Subcutaneous abdominal adipose tissue (tissue), 5 donors: ENCODE results near the gene PIK3R4.
A peak's percentile ranks its signal among the peaks of the same experiment; 100 is the strongest.

ENCODE experiments used
- H3K27ac ChIP-seq: one replicate; pipeline ENCODE4 v1.7.0; 2013; ENCODE audit warnings: low read depth, mild to moderate bottlenecking, inconsistent platforms, low read length, moderate library complexity
- H3K27me3 ChIP-seq, 5 donors: one replicate each; pipeline ENCODE4 v1.7.0; 2013; ENCODE audit warnings: low read length in 5 of 5, inconsistent platforms in 1 of 5; ENCODE audit not compliant: control insufficient read depth in 5 of 5, insufficient read depth in 4 of 5
- H3K36me3 ChIP-seq, 5 donors: one replicate each; pipeline ENCODE4 v1.7.0; 2013; ENCODE audit warnings: low read length in 5 of 5; ENCODE audit not compliant: control insufficient read depth in 5 of 5, insufficient read depth in 5 of 5
- H3K4me1 ChIP-seq, 5 donors: one replicate each; pipeline ENCODE4 v1.7.0; 2013; ENCODE audit warnings: low read length in 5 of 5, mild to moderate bottlenecking in 3 of 5, moderate library complexity in 1 of 5; ENCODE audit not compliant: control insufficient read depth in 5 of 5, insufficient read depth in 5 of 5
- H3K4me3 ChIP-seq, 5 donors: one replicate each; pipeline ENCODE4 v1.7.0; 2013; ENCODE audit warnings: low read length in 5 of 5, low read depth in 1 of 5
- H3K9ac ChIP-seq, 5 donors: one replicate each; pipeline ENCODE4 v1.7.0; 2013; ENCODE audit warnings: low read length in 5 of 5, mild to moderate bottlenecking in 4 of 5, moderate library complexity in 3 of 5
- H3K9me3 ChIP-seq, 5 donors: one replicate each; pipeline ENCODE4 v1.7.0; 2013; ENCODE audit warnings: low read length in 5 of 5; ENCODE audit not compliant: control insufficient read depth in 5 of 5
- donor health status: healthy.
- donor health status: healthy.
- donor health status: healthy.
- donor health status: healthy.
- donor health status: healthy.

Gene PIK3R4

GRCh38 chr3:130746246-130747039 lies at the start of gene PIK3R4:
TSS of gene PIK3R4 (minus strand) at chr3:130746829. CDS start at chr3:130745218, 1,611 bp downstream.
- no peaks in the 10 kb centered on the region for H3K27me3 ChIP-seq
- H3K27ac ChIP-seq, result peak within 1 kb of the TSS; percentile 92
- H3K4me1 ChIP-seq, result peaks cover 3 to 58% (median 47%) of the 10 kb centered on the region in 5 donors
- peak within 1 kb of the TSS; percentile 80 to 93 (median 90) for H3K4me3 ChIP-seq
- peaks cover 1 to 10% (median 10%) of the 10 kb centered on the region in 5 donors for H3K36me3 ChIP-seq
- peak within 1 kb of the TSS; percentile 88 to 96 (median 91) for H3K9ac ChIP-seq
- H3K9me3 ChIP-seq, result no peaks in the 10 kb centered on the region

DNA sequence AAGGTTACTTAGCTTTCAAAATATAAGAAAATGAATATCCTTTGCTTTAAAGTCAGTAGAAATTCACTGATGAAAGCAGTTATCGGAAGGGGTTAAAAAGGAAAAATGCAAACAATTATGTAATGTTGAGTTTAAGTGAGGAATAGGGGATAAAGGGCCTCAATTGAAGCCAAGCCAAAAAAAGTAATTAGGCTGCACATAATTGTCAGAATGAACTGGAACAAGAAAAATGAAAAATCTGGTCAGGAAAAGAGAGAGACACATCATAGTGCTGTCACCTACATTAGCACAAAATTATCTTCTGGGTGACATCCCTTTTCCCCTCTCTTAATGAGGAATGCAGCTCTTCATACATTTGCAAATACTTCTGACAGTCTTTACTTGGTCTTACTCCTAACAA lies 48.8 kb upstream of the PIK3R4 start:
- Histone ChIP-seq H3K27ac (no peak overlapping the region), H3K4me3 (no peak overlapping the region), H3K27me3 (no peaks in the 10 kb centered on the region), H3K36me3 (no peaks in the 10 kb centered on the region), H3K4me1 (no peaks in the 10 kb centered on the region), H3K9me3 (no peaks in the 10 kb centered on the region), H3K9ac (no peak overlapping the region)

GRCh38 chr3:130792246-130792645 lies 45.6 kb upstream of the PIK3R4 start:
- Histone ChIP-seq H3K36me3 (no peaks in the 10 kb centered on the region), H3K9me3 (no peaks in the 10 kb centered on the region), H3K9ac (no peak overlapping the region), H3K27ac (no peak overlapping the region), H3K27me3 (peaks cover 0 to 4% (median 0%) of the 10 kb centered on the region in 5 donors), H3K4me1 (no peaks in the 10 kb centered on the region), H3K4me3 (no peak overlapping the region)

DNA sequence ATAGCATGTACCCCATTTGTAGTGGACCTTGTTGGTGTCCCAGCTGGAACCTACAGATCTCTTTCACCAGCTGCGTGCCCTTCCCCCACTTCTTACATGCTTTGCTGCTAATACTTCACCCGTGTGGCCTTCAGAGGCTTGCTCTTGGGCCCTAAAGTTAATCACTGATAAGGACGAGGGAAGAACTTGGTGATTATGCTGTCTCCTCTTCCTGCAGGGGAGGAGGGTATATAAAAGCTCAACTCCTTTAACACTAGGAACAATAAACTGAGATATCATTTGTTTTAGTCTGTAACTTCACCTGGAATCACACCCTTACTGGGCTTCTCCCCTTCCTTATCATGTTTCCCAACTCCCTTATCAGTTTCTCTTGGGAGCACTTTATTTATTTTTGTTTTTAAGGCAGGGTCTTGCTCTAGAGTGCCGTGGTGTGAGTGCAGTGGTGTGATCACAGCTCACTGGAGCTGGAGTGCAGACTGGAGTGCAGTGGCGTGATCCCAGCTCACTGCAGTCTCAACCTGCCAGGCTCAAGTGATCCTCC lies 43.2 kb upstream of the PIK3R4 start:
- Histone ChIP-seq H3K9ac (no peak overlapping the region), H3K36me3 (no peaks in the 10 kb centered on the region), H3K4me1 (no peaks in the 10 kb centered on the region), H3K27ac (no peak overlapping the region), H3K27me3 (peaks cover 0 to 4% (median 0%) of the 10 kb centered on the region in 5 donors), H3K9me3 (no peaks in the 10 kb centered on the region), H3K4me3 (no peak overlapping the region)

DNA sequence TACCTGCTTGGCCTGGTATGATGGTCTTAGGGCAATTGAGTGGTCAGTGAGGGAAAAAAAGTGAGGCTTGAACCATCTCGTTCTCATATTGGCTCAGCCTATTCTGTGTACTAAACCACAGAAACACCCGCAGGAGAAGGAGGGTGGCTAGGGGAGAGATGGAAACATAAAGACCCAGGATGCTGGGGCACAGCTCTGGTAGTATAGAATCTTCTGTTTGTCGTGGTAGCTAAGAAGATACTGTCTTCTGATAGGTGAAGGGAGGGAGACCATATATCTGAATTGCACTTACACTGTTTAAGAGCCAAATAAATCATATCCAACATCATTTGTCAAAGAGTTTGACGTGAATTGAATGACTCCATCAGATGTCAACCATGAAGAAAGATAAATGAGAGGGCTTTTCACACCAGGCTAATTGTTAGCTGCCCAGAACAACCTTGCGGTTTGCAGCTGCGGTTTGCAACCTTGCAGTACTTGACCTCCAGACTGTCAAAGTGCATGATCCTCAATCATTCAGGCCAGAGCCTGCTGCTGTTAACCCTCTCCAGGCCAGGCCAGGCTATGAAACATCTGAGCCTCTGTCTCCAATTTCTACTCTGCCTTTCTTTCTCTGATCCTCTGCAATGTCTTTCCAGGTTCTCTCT lies 40.9 kb upstream of the PIK3R4 start:
- Histone ChIP-seq H3K4me1 (no peaks in the 10 kb centered on the region), H3K27me3 (peaks cover 0 to 4% (median 0%) of the 10 kb centered on the region in 5 donors), H3K9ac (no peak overlapping the region), H3K9me3 (no peaks in the 10 kb centered on the region), H3K36me3 (no peaks in the 10 kb centered on the region), H3K4me3 (no peak overlapping the region), H3K27ac (no peak overlapping the region)

DNA sequence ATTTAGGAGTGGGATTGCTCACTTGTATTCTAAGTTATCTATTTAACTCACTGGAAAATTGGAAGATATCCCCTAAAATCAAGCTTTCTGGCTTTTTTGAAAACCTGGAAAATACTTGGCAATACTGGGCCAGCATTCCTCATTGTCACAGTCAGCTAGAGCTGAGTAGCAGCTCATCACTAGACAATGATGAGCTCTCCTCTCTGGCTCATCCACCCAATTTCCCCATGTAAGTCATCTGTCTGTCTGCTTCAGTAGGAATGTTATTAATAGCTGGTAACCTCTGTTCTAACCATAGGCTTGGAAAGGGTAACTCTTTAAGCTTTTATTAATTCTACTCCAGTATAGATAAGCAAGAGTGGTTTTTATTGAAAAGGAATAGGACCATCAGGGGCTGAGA lies 39.7 kb upstream of the PIK3R4 start:
- H3K9ac ChIP-seq, result no peak overlapping the region
- no peaks in the 10 kb centered on the region for H3K4me1 ChIP-seq
- no peak overlapping the region for H3K4me3 ChIP-seq
- peaks cover 0 to 4% (median 0%) of the 10 kb centered on the region in 5 donors for H3K27me3 ChIP-seq
- H3K36me3 ChIP-seq, result no peaks in the 10 kb centered on the region
- H3K27ac ChIP-seq, result no peak overlapping the region
- H3K9me3 ChIP-seq, result no peaks in the 10 kb centered on the region

- no peaks in the 10 kb centered on the region for H3K27me3 ChIP-seq
- H3K4me1 ChIP-seq, result no peaks in the 10 kb centered on the region
- no peak overlapping the region for H3K9ac ChIP-seq
- H3K27ac ChIP-seq, result no peak overlapping the region
- no peaks in the 10 kb centered on the region for H3K9me3 ChIP-seq
- no peak overlapping the region for H3K4me3 ChIP-seq
- no peaks in the 10 kb centered on the region for H3K36me3 ChIP-seq
These were observed 37.0 kb upstream of the PIK3R4 start for GRCh38 chr3:130783629-130784028.

- no peaks in the 10 kb centered on the region for H3K36me3 ChIP-seq
These were observed 32.9 kb upstream of the PIK3R4 start for GRCh38 chr3:130779486-130779885.

GRCh38 chr3:130779031-130779430 lies 32.4 kb upstream of the PIK3R4 start:
- Histone ChIP-seq H3K4me1 (no peaks in the 10 kb centered on the region), H3K27me3 (no peaks in the 10 kb centered on the region), H3K9me3 (no peaks in the 10 kb centered on the region), H3K9ac (no peak overlapping the region), H3K4me3 (no peak overlapping the region), H3K27ac (no peak overlapping the region), H3K36me3 (no peaks in the 10 kb centered on the region)

More at GRCh38 chr3:130779486-130779885, 32.9 kb upstream of the PIK3R4 start:
- peak overlapping the region in 1 of 5 donors; percentile 40 for H3K9ac ChIP-seq
- H3K4me3 ChIP-seq, result no peak overlapping the region
- no peaks in the 10 kb centered on the region for H3K4me1 ChIP-seq
- H3K27ac ChIP-seq, result no peak overlapping the region
- no peaks in the 10 kb centered on the region for H3K9me3 ChIP-seq
- no peaks in the 10 kb centered on the region for H3K27me3 ChIP-seq

DNA sequence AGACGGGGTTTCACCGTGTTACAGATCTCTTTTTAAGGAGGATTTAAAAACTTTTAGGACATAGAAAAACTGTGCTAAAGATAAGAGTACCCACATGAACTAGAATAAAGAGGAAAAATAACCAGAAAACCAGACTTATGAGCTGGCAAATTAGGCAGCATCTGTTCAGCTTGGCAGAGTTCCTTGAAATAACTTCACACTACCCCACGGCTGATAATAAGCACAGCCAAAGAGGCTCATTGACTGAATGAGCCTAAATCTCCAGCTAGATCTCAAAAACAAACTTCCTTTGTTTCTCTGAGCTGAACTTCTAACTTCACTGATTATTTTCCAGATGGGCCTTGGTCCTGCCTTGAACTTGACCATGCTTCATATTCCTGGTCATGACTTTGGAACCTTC lies 26.7 kb upstream of the PIK3R4 start:
- no peak overlapping the region for H3K9ac ChIP-seq
- H3K4me1 ChIP-seq, result no peaks in the 10 kb centered on the region
- H3K27ac ChIP-seq, result no peak overlapping the region
- no peaks in the 10 kb centered on the region for H3K9me3 ChIP-seq
- H3K4me3 ChIP-seq, result no peak overlapping the region
- no peaks in the 10 kb centered on the region for H3K27me3 ChIP-seq
- H3K36me3 ChIP-seq, result no peaks in the 10 kb centered on the region
